GM06990 (cell line): ENCODE measurements around the gene TRPM3.

Experiments used
- DNase-seq: peaks from one replicate; pipeline ENCODE4 v3.0.0-alpha.2; 2011; ENCODE audit not compliant: insufficient read length; ENCODE audit errors: extremely low read depth
- H3K27me3 ChIP-seq: replicated peaks from 2 replicates; pipeline ENCODE4 v1.6.0; 2011; ENCODE audit warnings: low read length; ENCODE audit not compliant: control insufficient read depth, insufficient read depth
- H3K36me3 ChIP-seq: 2 replicates; pipeline ENCODE4 v1.5.1; 2011; ENCODE audit warnings: low read length; ENCODE audit not compliant: control insufficient read depth, insufficient read depth
- H3K4me3 ChIP-seq: replicated peaks from 2 replicates; pipeline ENCODE4 v1.5.1; 2011; ENCODE audit warnings: low read depth, mild to moderate bottlenecking, control low read depth, low read length
- CTCF ChIP-seq: IDR thresholded peaks from 2 replicates; pipeline ENCODE4 v1.5.1; 2011; ENCODE audit warnings: low read length, control low read depth, mild to moderate bottlenecking, inconsistent platforms; ENCODE audit not compliant: insufficient read depth, poor library complexity, severe bottlenecking

TRPM3 gene

GRCh38 chr9:70936536-70936935 is 184.9 kb downstream of the TRPM3 start:
- DNase-seq = no peak
- Histone ChIP-seq H3K4me3 (no peak overlapping the region), H3K36me3 (no peaks in the 10 kb centered on the region), H3K27me3 (no peaks in the 10 kb centered on the region)
- TF ChIP-seq CTCF = no peak

GRCh38 chr9:70935856-70936255 is 185.6 kb downstream of the TRPM3 start:
- no peaks in the 10 kb centered on the region for H3K36me3 ChIP-seq
- no peak for DNase-seq
- TF ChIP-seq CTCF = no peak
- no peak overlapping the region for H3K4me3 ChIP-seq
- no peaks in the 10 kb centered on the region for H3K27me3 ChIP-seq

GRCh38 chr9:70934642-70935041 is 186.8 kb downstream of the TRPM3 start:
- no peak for TF ChIP-seq CTCF
- no peaks in the 10 kb centered on the region for H3K27me3 ChIP-seq
- H3K4me3 ChIP-seq = no peak overlapping the region
- H3K36me3 ChIP-seq = no peaks in the 10 kb centered on the region
- no peak for DNase-seq

GRCh38 chr9:70933321-70933720 is 188.1 kb downstream of the TRPM3 start:
- H3K4me3 ChIP-seq = no peak overlapping the region
- DNase-seq = no peak
- no peak for TF ChIP-seq CTCF
- no peaks in the 10 kb centered on the region for H3K36me3 ChIP-seq
- no peaks in the 10 kb centered on the region for H3K27me3 ChIP-seq

GRCh38 chr9:70932097-70932496 is 189.3 kb downstream of the TRPM3 start:
- H3K36me3 ChIP-seq = no peaks in the 10 kb centered on the region
- H3K27me3 ChIP-seq = no peaks in the 10 kb centered on the region
- DNase-seq = no peak
- no peak for TF ChIP-seq CTCF
- no peak overlapping the region for H3K4me3 ChIP-seq

- Histone ChIP-seq H3K27me3 (no peaks in the 10 kb centered on the region), H3K36me3 (no peaks in the 10 kb centered on the region), H3K4me3 (no peak overlapping the region)
- no peak for TF ChIP-seq CTCF
- DNase-seq = no peak
Measured at GRCh38 chr9:70927530-70927929, 193.9 kb downstream of the TRPM3 start.
